Spinal cord (tissue), 10 donors: ENCODE data around the gene SLC35E2B. TPM values are rescaled to one million over a fixed set of nuclear protein-coding genes. Genes with fewer than 3 reads are reported as not detected.

ENCODE experiments used
- DNase-seq, 6 donors: peaks; one replicate each; pipeline versions ENCODE4 v3.0.0 to v3.0.0-alpha.2; 2013 to 2015; ENCODE audit warnings: low spot score in 6 of 6, low read depth in 4 of 6
- H3K27ac ChIP-seq: one replicate; pipeline ENCODE4 v1.5.1; 2013; ENCODE audit warnings: low read depth, low read length, control low read depth
- H3K27me3 ChIP-seq: one replicate; pipeline ENCODE4 v1.6.1; 2013; ENCODE audit warnings: low read length; ENCODE audit not compliant: control insufficient read depth, insufficient read depth
- H3K36me3 ChIP-seq: one replicate; pipeline ENCODE4 v1.6.1; 2013; ENCODE audit warnings: low read length; ENCODE audit not compliant: control insufficient read depth, insufficient read depth
- H3K4me1 ChIP-seq: one replicate; pipeline ENCODE4 v1.6.1; 2013; ENCODE audit warnings: low read length; ENCODE audit not compliant: control insufficient read depth, insufficient read depth
- H3K4me3 ChIP-seq: one replicate; pipeline ENCODE4 v1.5.1; 2013; ENCODE audit warnings: low read depth, low read length, control low read depth
- H3K9me3 ChIP-seq: one replicate; pipeline ENCODE4 v1.6.1; 2013; ENCODE audit warnings: low read length; ENCODE audit not compliant: control insufficient read depth, insufficient read depth
- WGBS: methylation state at CpG from one replicate; pipeline ENCODE4 v1.1.5; 2013; ENCODE audit warnings: missing lambda C conversion rate; ENCODE audit not compliant: insufficient coverage; 5-methylcytosine and 5-hydroxymethylcytosine counted together
- polyA plus RNA-seq, 2 donors: library from polyadenylated mRNA; unstranded; fragments of 120-200 nt; gene quantifications; one replicate each; pipeline ENCODE4 v1.2.1, GENCODE V29; 2013; ENCODE audit not compliant: insufficient read length in 2 of 2
- total RNA-seq, 2 donors: library from RNA; depleted of rRNA in 1 of 2; stranded (reverse); fragments of 120-200 nt in 1 of 2; fragments of >200 nt in 1 of 2; gene quantifications; one replicate each; pipeline versions ENCODE4 v1.2.3 to v1.2.4, GENCODE V29; 2013 to 2014
- donor health status: healthy.

Gene SLC35E2B
- total and polyA plus RNA-seq, 4 donors = 46.2 to 123 (median 70.9) TPM

- no peak for DNase-seq
- no peaks in the 10 kb centered on the region for H3K27me3 ChIP-seq
- peaks cover 18% of the 10 kb centered on the region for H3K4me1 ChIP-seq
- no peak overlapping the region for H3K4me3 ChIP-seq
- peaks cover 92% of the 10 kb centered on the region for H3K36me3 ChIP-seq
- WGBS = 93% methylated on average over 16 of the region's 16 CpGs
- no peak overlapping the region for H3K27ac ChIP-seq
- H3K9me3 ChIP-seq = no peaks in the 10 kb centered on the region
Measured at GRCh38 chr1:1620433-1621139, 72.0 kb downstream of the SLC35E2B start.

GRCh38 chr1:1619917-1620361 lies 72.7 kb downstream of the SLC35E2B start:
- no peak for DNase-seq
- no peaks in the 10 kb centered on the region for H3K9me3 ChIP-seq
- peaks cover 19% of the 10 kb centered on the region for H3K4me1 ChIP-seq
- 79% methylated on average over 14 of the region's 14 CpGs for WGBS
- no peaks in the 10 kb centered on the region for H3K27me3 ChIP-seq
- H3K36me3 ChIP-seq = peaks cover 85% of the 10 kb centered on the region
- H3K4me3 ChIP-seq = no peak overlapping the region
- no peak overlapping the region for H3K27ac ChIP-seq

GRCh38 chr1:1618396-1619068 lies 74.1 kb downstream of the SLC35E2B start:
- WGBS = 95% methylated on average over 9 of the region's 9 CpGs
- no peaks in the 10 kb centered on the region for H3K27me3 ChIP-seq
- H3K4me1 ChIP-seq = peaks cover 32% of the 10 kb centered on the region
- peaks cover 71% of the 10 kb centered on the region for H3K36me3 ChIP-seq
- no peak overlapping the region for H3K27ac ChIP-seq
- H3K4me3 ChIP-seq = no peak overlapping the region
- no peak for DNase-seq
- H3K9me3 ChIP-seq = no peaks in the 10 kb centered on the region

GRCh38 chr1:1617925-1618324 lies 74.7 kb downstream of the SLC35E2B start:
- DNase-seq = no peak
- Histone ChIP-seq H3K9me3 (no peaks in the 10 kb centered on the region), H3K4me1 (peaks cover 37% of the 10 kb centered on the region), H3K4me3 (no peak overlapping the region), H3K27me3 (no peaks in the 10 kb centered on the region), H3K27ac (no peak overlapping the region), H3K36me3 (peaks cover 65% of the 10 kb centered on the region)
- 96% methylated on average over 6 of the region's 6 CpGs for WGBS

GRCh38 chr1:1617516-1617915 lies 75.1 kb downstream of the SLC35E2B start:
- no peak overlapping the region for H3K4me3 ChIP-seq
- no peak overlapping the region for H3K27ac ChIP-seq
- H3K27me3 ChIP-seq = no peaks in the 10 kb centered on the region
- H3K36me3 ChIP-seq = peaks cover 61% of the 10 kb centered on the region
- H3K4me1 ChIP-seq = peaks cover 37% of the 10 kb centered on the region
- 93% methylated on average over 5 of the region's 11 CpGs for WGBS
- no peaks in the 10 kb centered on the region for H3K9me3 ChIP-seq
- no peak for DNase-seq

- H3K27me3 ChIP-seq = no peaks in the 10 kb centered on the region
- peaks cover 54% of the 10 kb centered on the region for H3K36me3 ChIP-seq
- 84% methylated on average over 19 of the region's 19 CpGs for WGBS
- no peaks in the 10 kb centered on the region for H3K9me3 ChIP-seq
- no peak for DNase-seq
- no peak overlapping the region for H3K27ac ChIP-seq
- peaks cover 37% of the 10 kb centered on the region for H3K4me1 ChIP-seq
- peak overlapping the region; percentile 52 for H3K4me3 ChIP-seq
Measured at GRCh38 chr1:1616838-1617237, 75.8 kb downstream of the SLC35E2B start.

GRCh38 chr1:1616045-1616790 lies 76.4 kb downstream of the SLC35E2B start:
- Histone ChIP-seq H3K36me3 (peaks cover 48% of the 10 kb centered on the region), H3K4me3 (peak overlapping the region; percentile 52), H3K9me3 (no peaks in the 10 kb centered on the region), H3K27ac (no peak overlapping the region), H3K4me1 (peaks cover 37% of the 10 kb centered on the region), H3K27me3 (no peaks in the 10 kb centered on the region)
- WGBS = 6% methylated on average over 80 of the region's 80 CpGs
- DNase-seq = peak in 1 of 6 donors; percentile 24

- under 1% methylated on average over 107 of the region's 107 CpGs for WGBS
- peak; percentile 82 to 99 (median 94) for DNase-seq
- peak within 1 kb of the TSS; percentile 99 for H3K4me3 ChIP-seq
- H3K27me3 ChIP-seq = no peaks in the 10 kb centered on the region
- peak within 1 kb of the TSS; percentile 100 for H3K27ac ChIP-seq
- peaks cover 37% of the 10 kb centered on the region for H3K4me1 ChIP-seq
- H3K36me3 ChIP-seq = peaks cover 45% of the 10 kb centered on the region
- H3K9me3 ChIP-seq = no peaks in the 10 kb centered on the region
Measured at GRCh38 chr1:1615256-1616044, 77.1 kb downstream of the SLC35E2B start, which contains the start of gene MIB2. Gene MIB2 (plus strand): TSS chr1:1615500. CDS start chr1:1623453, 7,953 bp downstream.

- peaks cover 37% of the 10 kb centered on the region for H3K4me1 ChIP-seq
- peaks cover 39% of the 10 kb centered on the region for H3K36me3 ChIP-seq
- 0% methylated on average over 23 of the region's 23 CpGs for WGBS
- H3K27me3 ChIP-seq = no peaks in the 10 kb centered on the region
- H3K27ac ChIP-seq = peak overlapping the region; percentile 100
- H3K4me3 ChIP-seq = peak overlapping the region; percentile 99
- H3K9me3 ChIP-seq = no peaks in the 10 kb centered on the region
- no peak for DNase-seq
Measured at GRCh38 chr1:1614954-1615255, 77.7 kb downstream of the SLC35E2B start.
